Suppressor macrophage treated with lipopolysaccharide for 4 hours (primary cell): ENCODE results near the gene TMEM184B.
"Not testable (repeated sequence)": the region's sequence is repeated elsewhere in the genome, so short reads cannot be mapped to it uniquely, and the experiment has no call there.

Experiments used
- DNase-seq: peaks from one replicate; pipeline ENCODE4 v3.0.0-alpha.2; 2020

Gene TMEM184B

DNA sequence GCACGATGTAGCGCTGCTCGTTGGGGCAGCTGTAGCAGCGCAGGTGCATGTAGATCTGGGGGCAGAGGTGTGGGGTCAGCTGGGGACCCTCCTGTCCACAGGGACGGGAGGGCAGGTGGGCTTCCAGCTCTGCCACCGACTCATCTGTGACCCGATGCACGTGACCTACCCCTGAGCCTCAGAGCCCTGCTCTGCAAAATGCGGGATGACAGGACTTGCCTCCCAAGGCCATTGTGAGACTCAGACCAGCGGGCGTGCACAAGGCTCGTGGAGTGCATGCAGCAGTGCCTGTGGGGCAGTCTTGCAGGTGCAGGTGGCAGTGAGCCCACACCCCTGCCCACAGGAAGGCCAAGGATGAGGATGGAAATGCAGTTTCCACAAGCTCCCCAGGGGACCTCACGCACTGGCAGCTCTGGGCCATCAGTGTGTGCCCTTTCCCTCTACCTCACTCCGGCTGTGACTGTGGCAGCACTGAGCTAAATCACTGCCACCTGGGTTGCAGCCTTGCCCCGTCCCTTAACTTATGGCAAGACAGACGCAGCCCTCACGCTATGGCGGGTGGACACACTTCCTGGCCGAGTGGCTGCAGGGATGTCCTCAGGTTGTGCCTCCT, 26.7 kb downstream of the TMEM184B start:
- no peak for DNase-seq

DNA sequence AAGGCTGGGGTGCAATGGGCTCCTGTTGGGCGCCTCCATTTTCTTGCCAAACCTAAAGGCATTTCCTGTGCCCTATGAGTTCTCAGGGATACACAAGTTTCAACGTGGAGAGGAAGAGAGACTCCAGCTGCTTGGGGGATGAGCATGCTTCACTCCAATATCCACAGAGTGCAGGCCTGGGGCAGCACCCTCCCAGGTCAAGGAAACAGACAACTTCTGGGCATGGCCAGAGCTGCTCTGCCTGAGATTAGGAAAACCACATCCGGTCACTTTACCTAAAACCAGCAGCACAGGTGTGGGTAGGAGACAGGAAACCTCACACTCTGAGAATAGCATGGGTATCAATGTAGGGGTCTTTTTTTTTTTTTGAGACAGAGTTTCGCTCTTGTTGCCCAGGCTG, 28.7 kb downstream of the TMEM184B start:
- DNase-seq, result no peak

DNA sequence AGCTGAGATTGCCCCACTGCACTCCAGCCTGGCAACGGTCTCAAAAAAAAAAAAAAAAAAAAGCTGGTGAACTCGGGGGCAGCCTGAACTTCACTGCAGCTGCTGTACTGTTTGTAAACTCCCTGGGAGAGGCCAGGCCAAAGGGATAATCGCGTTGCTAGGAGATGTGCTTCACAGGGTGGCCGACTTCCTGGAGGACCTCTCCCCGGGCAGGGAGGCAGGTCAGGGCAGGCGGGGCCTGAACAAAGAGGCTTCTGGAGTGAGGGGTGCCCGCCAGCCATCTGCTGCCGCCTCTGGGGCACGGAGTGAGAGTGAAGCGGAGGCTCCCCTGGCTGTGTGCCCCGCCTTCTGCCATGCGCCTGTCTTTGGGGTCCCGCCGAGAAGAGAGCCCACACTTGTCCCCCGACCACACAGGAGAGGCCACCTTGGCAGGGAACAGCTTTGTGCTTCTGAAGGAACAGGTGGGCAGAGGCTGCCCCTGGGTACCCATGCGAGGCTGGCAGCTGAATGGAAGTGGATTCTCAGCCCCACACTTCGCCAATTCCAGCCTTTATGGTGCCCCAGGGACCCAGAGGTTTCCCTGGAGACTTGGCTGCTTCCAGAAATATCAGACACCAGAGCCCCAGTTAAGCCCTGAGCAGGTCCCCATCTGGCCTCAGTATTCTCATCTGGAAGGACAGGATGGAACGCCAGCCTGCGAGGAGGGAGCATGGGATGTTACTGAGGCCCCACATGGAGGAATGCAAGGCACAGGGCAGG, 29.6 kb downstream of the TMEM184B start:
- DNase-seq, result no peak

DNA sequence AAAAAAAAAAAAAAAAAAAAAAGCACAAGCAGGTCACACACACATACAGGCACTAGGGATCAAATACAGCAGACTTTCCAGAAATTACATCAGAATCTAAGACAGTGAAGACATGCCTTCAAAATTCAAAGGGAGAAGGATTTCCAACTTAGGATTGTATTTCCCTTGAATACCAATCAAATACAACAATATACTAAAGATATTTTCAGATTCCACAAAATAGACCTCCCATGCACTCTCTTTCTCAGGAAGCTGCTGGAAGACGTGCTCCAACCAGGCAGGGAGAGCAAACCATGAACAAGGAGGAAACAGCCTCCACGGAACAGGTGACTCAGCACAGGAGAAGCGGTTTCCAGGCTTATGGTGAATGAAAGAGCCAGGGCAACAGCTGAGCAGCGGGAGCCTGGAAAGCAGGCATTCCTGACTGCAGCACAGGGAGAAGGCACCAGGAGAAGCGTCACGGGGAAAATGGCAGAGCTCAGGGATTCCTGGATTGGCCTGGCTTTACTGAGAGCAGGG, 32.0 kb downstream of the TMEM184B start:
- no peak for DNase-seq

DNA sequence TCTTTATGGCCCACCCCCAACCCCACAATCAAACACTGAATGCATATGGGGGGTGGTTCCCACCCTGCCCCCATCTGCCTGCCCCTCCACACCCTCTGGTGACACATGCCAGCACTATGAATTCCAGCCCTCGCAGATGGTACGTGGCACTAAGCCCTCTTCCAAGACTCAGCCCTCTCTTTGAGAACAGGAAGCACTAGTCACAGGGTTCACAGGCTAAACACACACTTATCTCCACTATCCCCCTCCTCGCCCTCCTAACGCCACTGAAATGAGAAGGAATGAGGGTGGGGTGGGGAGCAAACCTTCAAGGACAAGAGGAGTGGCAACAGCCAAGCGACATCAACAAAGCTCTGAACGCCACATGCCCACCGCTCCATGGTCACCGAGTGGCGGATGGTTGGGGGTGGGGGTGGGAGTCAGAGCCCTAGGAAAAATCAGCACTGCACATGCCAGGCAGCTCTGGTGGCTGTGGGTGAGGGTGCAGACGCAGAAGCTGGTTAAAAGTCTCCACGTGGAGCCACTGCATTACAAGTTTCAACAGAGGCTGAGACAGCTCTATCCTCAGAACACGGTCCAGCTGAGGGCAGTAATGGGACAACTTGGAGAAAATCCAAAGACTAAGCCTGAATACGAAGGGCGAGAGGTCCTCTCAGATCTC, 33.6 kb downstream of the TMEM184B start:
- DNase-seq, result no peak

DNA sequence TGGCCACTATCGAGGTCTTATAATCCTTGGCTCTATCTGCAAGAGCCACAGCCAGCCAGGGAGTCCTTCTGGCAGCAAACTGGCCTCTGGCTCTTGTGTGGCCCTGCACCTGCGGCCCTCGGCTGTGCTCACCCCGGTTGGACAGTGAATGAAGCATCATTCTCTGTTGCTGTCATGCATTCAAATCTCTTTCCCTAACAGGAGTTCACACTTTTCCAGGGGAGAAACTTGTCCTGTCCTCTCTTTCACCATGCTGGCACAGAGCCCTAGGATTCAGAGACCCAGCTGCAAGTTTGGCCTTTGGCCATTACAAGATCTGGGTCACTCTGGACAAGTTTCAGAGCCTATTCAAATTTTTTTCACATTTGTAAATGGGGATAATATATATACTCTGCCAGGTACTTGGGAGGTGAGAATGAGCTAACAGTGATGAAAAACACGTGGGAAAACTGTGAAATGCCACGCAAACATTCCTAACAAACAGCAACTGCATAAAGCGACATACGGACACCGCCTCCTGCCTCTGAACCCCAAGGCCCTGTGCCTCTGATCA, 34.2 kb downstream of the TMEM184B start:
- no peak for DNase-seq

DNA sequence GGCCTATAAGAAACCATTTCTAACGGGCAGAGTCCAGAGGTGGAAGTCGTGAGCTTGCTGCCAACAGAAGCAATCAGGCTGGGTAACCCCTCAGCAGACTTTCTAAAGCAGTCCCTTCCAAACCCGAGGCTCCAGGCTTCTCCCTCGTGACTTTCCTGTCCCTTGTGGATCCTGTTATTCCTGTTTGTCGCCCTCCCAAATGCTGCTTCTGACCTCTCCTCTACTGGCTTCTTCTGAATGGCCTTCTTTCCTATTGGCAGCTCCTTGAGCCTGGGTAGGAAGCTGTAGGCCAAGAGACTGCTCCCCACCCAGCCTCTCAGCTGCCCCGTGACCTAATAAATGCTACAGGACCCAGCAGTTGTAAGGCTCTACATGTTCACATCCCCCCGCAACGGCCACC, 36.0 kb downstream of the TMEM184B start:
- DNase-seq, result no peak

DNA sequence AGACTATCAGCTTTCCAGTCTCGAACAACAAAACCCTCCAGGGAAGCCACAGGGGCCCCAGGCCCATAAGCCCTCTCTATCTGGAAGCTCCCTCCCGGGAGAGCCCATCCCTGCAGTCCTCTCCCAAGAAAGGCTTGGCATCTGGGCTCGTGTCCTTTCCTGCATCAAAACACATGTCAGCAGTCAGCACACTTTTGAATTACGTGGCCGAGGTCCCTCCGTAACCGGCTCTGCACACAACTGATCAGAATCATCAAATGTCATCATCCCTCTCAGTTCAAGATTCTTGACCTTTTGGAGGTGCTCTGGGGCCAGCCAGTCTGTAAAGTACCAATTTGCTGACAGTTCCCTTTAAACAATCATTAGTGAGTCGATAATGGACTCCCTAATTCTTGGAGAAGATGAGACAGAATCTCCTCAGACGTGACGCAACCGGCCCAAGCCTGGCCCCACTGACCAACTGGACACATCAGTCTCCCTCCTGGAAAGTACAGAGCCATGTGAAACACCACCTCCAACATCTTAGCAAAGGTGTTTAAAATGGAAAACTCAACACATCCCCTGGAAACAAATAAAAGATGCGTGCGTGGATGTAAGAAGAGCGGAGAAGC, 37.5 kb downstream of the TMEM184B start:
- no peak for DNase-seq

DNA sequence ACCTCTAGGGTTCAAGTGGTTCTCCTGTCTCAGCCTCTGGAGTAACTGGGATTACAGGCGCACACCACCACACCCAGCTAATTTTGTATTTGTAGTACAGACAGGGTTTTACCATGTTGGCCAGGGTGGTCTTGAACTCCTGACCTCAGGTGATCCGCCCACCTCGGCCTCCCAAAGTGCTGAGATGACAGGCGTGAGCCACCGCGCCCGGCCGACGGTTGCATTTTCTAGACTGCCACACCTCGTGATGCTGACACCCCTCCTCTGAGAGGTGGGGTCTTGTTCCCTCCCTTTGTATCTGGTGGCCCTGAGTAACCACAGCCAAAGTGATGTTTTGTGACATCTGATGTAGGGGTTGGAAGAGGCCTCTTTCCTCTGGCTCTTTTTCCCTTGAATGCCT, 39.0 kb downstream of the TMEM184B start:
- not testable (repeated sequence) for DNase-seq

DNA sequence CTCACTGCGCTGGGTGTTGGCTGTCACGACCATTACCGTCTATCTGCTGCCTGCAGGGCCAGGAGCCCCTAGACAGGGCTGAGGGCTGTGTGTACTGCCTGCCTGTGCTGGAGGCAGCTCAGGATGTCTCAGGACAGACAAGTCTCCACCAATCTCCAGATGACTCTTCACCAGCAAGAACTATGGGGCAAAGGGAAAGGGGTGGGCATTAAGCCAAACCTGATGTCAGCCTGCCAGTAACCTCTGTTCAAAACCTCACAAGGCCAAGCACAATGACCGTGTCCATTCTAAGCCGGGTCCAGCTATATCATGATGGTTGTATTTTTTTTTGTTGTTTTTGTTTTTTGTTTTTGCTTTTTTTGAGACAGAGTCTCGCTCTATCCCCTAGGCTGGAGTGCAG, 39.4 kb downstream of the TMEM184B start:
- DNase-seq, result no peak

DNA sequence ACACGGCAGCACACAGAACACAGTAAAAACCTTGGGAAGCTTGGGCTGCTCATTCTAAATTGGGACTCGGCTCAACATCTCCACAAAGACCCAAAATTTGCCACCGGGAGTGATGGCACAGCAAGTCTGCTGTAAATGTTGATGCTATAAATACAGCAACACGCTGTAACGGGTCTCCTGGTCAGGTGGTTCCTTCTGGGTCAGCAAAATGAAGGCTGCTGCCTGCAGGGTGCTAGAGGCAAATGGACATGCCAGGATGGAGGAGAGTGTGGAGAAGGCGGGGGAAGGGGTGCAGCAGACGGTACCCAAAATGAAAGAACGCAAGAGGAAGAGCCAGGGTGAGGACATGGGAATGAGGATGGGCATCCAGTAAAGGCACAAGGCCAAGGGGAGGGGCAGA, 40.6 kb downstream of the TMEM184B start:
- DNase-seq, result no peak

DNA sequence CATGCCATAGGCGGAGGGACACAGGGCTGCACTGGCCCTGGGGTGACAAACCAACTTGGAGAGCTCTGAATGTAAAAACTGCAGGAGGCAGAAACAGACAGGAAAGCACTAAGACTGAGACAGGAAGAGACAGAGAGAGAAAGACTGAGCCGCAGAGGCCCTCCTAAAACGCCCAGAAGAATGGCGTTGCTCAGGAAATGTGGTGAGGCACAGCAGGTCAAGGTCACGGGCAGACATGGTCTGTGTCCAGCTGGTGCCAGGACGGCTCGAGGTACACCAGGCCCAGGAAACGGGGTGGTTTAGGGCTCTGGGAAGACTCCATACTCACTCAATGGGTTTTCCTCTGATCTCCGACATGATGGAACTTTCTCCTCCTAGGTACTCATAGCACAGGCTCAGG, 41.9 kb downstream of the TMEM184B start:
- DNase-seq, result no peak

DNA sequence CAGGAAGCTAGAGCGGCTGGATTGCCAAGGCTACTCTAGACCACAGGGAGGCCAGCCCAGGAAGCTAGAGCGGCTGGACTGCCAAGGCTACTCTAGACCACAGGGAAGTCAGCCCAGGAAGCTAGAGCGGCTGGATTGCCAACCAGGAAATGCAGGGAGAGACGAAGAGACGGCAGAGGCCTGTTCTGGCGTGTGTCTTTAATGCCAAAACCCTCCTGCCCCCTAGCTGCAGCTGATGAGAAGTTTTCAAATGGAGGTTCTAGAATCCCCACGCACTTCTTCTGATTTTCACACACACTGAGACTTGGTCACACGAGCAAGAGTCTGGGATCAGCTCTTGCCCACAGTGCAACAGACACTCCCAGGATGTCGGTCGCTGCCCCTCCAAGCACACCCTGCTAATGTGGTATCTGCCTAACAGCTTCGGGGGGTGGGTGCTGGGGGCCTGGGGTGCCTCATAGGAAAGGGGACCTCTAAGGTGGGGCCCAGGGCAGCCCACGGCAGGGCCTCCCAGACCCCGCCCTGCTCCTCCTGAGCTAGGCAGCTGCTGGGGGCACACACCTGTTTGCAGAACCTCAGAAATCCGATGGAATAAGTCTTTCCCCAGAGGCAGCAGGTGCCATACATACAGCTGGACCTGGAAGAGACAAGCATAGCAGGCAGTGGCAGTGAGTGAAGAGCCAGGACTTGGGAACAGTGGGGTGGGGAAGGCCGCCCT, 42.5 kb downstream of the TMEM184B start:
- DNase-seq, result peak; percentile 76

DNA sequence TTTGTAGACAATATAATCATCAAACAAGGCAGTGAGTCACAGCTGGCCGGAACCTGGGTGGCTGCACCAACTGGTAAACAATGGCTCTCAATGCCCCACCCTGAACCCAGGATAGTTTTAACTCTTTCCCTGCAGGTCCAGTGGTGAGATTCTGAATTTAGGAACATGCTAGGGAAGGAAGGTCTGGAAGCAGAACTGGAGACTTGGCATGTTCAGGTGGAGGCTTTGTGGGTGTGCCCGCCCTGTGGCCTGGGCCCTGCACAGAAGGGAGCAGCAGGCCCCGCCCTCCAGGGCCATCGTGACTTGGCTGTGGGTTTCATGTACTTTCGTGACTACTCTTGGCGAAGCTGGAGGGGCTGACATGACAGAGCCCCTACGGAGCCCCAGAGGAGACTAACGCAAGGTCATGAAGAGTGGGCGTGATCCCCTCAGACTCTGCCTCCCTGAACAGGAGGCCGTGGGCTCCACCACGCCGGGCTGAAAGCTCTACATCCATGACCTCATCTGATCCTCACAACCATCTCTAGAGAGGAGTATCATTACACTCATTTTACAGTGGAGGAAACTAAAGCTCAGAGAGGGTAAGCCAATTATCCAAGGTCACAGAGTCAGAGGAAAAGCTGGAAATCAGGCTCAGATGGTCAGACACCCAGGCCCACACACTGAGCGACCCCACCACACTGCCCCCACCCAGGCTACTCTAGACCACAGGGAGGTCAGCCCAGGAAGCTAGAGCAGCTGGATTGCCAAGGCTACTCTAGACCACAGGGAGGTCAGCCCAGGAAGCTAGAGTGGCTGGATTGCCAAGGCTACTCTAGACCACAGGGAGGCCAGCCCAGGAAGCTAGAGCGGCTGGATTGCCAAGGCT, 43.7 kb downstream of the TMEM184B start:
- no peak for DNase-seq

DNA sequence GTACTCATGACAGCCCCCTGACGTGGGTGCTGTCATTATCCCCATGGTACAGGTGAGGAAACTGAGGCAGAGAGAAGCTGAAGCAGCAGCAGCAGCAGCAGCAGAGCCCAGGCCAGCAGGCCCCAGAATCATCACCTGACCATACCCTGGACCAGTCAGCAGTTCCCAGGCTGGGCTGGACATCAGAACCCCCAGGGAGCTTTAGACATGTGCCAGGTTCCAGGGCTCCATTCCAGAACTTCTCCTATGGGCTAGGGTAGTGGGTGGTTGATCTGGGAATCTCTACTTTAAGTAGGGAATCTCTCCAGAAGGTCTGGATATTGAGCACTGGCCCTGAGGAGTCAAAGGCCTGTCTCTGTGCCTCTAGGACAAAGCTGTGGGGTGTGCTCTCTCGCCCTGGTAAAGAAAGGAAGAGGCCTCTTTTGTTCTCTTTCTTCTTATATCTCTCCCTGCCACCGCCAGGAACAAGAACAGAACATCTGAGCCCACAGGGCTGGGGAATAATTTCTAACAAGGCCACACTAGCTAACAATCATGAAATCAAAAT, 44.4 kb downstream of the TMEM184B start:
- no peak for DNase-seq

DNA sequence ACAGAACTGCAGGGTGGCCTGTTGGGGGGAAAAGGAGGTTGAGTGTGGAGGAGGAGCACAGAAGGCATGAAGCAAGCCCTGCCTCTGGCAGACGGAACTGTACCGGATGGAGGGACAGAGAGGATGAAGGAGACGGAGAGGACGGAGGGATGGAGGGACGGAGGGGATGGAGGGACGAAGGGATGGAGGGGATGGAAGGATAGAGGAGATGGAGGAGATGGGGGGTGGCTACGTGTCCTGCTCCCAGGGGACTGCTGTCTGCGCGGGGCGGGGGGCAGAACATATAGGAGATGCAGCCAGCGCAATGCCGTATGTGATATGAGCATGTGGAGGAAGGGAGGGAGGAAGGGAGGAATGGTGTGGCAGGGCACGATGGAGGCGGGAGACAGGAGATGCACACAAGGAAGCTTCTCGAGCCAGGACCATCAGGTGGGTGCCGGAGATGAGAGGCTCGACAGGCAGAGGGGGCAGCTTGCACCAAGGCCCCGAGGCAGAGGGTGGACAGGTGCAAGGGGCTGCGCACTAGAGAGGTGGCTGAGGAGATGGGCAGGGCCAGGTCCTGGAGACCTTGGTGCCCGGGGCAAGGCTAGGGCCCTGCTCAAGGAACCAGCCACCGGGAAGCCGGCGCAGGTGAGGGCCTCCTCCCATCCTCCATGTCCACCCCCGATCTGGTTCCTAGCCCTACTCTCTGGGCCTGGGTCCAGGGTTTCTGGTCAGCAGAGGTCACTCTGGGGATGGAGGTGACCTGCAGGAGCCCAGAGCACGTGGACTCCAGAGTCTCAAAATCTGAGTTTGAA, 45.8 kb downstream of the TMEM184B start:
- DNase-seq, result no peak

DNA sequence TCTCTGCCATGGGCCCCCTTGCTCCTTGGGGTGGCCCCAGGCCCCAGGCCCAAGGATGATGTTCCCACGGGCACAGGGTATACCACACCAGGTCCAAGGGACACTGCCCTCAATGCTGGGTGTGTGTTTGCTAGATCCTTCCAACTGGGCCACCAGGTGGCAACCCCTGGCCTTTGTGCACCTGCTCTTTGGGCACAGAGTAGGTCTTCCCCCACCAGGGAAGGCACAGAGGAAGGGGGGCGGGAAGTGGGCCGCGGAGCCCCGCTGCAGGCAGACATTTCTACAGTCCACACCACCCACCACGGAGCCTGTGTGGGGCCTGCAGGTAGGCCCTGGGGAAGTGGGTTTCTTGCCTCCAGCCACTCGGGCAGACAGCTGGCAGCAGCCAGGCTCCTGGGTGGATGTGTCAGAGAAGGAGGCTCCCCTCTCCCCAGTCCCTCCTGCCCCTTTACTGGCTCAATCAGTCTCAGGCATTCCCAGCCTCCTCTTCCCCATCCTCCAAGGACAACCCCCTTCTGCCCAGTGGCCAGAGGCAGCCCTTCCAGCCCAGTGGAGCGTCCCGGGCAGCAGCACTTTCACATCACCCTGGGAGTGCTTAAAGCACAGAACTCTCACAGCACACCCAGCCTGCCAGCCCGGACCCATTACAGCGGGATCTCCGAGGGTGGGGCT, 49.4 kb downstream of the TMEM184B start:
- DNase-seq, result no peak

DNA sequence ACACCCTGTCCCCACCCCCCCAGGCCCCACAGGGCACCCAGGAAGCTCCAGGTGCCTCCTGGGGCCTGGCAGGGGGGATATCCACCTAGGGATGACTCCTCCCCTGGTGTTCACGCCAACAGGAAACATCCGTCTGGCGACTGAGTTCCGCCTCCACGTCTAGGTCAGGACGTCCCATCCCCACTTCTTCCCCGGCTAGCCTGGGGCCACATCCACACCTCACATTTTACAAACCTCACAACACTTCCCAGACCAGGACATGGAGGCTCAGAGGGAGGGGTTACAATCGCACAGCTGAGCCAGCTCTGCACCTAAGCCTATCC, 50.1 kb downstream of the TMEM184B start:
- no peak for DNase-seq

DNA sequence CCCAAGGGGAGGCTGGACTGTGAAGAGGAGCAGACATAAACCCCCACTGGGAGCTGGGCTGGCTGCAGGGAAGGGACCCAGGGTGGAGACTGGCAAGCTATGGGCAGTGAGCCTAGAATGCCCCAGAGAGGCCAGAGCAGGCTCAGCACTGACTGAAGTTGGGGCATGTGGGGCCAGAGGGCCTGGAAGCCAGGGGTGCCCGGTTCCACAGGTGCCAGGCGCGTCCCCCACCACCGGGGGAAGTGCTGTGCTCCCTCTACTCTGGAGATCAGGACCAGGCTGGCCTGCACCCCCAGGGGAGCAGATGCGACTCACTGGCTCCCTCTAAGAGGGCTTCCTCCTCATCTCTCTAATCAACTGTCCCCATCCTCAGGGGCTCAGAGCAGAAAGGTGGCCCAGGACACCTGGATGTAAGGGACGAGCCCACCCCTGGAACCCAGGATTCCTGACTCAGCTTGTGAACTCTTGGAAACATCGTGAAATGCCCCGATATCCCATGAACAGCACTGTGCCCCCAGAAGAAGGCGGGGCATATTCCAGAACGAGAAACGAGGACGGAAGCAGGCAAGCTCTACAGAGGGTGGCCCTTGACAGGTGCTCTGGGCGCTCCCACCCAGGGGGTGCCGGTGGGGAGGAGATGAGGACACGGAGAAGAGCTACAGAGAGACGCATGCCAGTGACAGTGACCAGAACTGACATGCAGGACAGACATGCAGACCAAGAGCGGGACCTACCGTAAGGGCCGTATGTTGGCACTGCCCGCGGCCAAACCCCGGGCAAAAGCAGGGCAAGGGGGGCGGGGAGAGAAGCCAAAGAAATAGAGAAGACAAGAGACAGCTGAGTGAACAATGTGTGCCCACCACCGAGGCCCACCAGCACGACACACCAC, 50.7 kb downstream of the TMEM184B start:
- no peak for DNase-seq
